ENCODE results near the gene GPR132. TPM values are rescaled to one million over a fixed set of nuclear protein-coding genes. Genes with fewer than 3 reads are reported as not detected.

The GPR132 gene
- total RNA-seq, 1 experiment from 2014 or later = 0.08 TPM

DNA sequence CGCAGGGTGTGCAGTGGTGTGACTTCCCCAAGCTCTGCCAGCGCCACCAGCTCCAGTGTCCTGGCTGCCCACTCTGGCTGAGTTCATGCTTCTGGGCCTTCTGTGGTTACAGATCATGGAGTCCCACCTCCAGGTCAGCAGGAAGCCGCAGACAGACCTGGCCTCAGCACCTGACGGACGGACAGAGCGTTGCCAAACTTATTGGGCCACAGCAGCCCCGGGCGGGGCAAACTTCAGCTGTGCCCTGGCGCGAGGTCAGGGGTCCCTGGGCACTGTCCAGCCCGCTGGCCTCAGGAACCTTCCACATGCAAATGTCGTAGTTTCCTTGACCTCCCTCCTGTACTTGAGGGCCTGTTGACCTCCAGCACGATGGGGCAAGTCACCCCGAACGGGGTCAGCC is 11.2 kb downstream of the GPR132 start:
- Histone ChIP-seq H3K27me3 (ENCODE audit: control insufficient read depth, insufficient read depth, low read length) (no peaks in the 10 kb centered on the region), H3K4me1 (ENCODE audit: control insufficient read depth, insufficient read depth, low read length) (no peaks in the 10 kb centered on the region), H3K36me3 (ENCODE audit: control insufficient read depth, insufficient read depth, low read length) (no peaks in the 10 kb centered on the region), H3K27ac (ENCODE audit: low read length) (no peak overlapping the region), H3K9me3 (ENCODE audit: control insufficient read depth, insufficient read depth, low read depth, low read length) (no peaks in the 10 kb centered on the region), H3K4me3 (ENCODE audit: low read depth in 2 of 2, low read length in 2 of 2) (no peak overlapping the region)
- TF ChIP-seq CTCF (IDR thresholded peaks at IDR 0.05) (no peak), REST (IDR thresholded peaks at IDR 0.05; ENCODE audit: insufficient read depth in 1 of 2, low read depth in 2 of 2, low read length in 1 of 2) (no peak)
- ChIA-PET CTCF (no interaction called here), POLR2A (no interaction called here)
- no TSS peak for BruUV-seq (replicated peaks)
- intact Hi-C loops (cut with micrococcal nuclease; ENCODE audit: unreplicated experiment) = no loop called here
- DNase-seq (ENCODE audit: low read depth, low spot score) = no peak
- in situ Hi-C loops (cut with HindIII; ENCODE audit: low pct_unique_long_range_greater_than_20kb, low sequenced_read_pairs) = no loop called here
- no peak for ATAC-seq

GRCh38 chr14:105053421-105053820 is 11.8 kb downstream of the GPR132 start:
- intact Hi-C loops (cut with micrococcal nuclease; ENCODE audit: unreplicated experiment) (no loop called here), in situ Hi-C loops (cut with HindIII; ENCODE audit: low pct_unique_long_range_greater_than_20kb, low sequenced_read_pairs) (no loop called here)
- Histone ChIP-seq H3K36me3 (ENCODE audit: control insufficient read depth, insufficient read depth, low read length) (no peaks in the 10 kb centered on the region), H3K9me3 (ENCODE audit: control insufficient read depth, insufficient read depth, low read depth, low read length) (no peaks in the 10 kb centered on the region), H3K27me3 (ENCODE audit: control insufficient read depth, insufficient read depth, low read length) (no peaks in the 10 kb centered on the region), H3K27ac (ENCODE audit: low read length) (no peak overlapping the region), H3K4me3 (ENCODE audit: low read depth in 2 of 2, low read length in 2 of 2) (no peak overlapping the region), H3K4me1 (ENCODE audit: control insufficient read depth, insufficient read depth, low read length) (no peaks in the 10 kb centered on the region)
- ATAC-seq = no peak
- BruUV-seq (replicated peaks) = no TSS peak
- ChIA-PET CTCF (no interaction called here), POLR2A (interaction anchor here (0.7 kb wide), 1 partner anchor 130 kb away, joined by 10 read pairs; no protein-coding TSS in a partner anchor)
- no peak for DNase-seq (ENCODE audit: low read depth, low spot score)
- no peak for TF ChIP-seq REST (IDR thresholded peaks at IDR 0.05; ENCODE audit: insufficient read depth in 1 of 2, low read depth in 2 of 2, low read length in 1 of 2)
- no peak for TF ChIP-seq POLR2AphosphoS5 (IDR thresholded peaks at IDR 0.05; ENCODE audit: low read depth, low read length)
- no peak for TF ChIP-seq SIN3A (IDR thresholded peaks at IDR 0.05; ENCODE audit: borderline replicate concordance, insufficient read depth, low read depth, low read length)
- TF ChIP-seq CTCF (IDR thresholded peaks at IDR 0.05) = no peak
- TF ChIP-seq TCF7L2 (IDR thresholded peaks at IDR 0.05; ENCODE audit: low read depth, low read length) = no peak
